HCT116 (cell line): Measurements from ENCODE around the gene PPRC1. TPM values are rescaled to one million over a fixed set of nuclear protein-coding genes. Genes with fewer than 3 reads are reported as not detected.

Experiments used
- ATAC-seq: fragments of 200-7000 bp; cut with Tn5 transposase; 2 replicates; pipeline ENCODE4 v1.9.1; 2020; ENCODE audit warnings: mild to moderate bottlenecking, moderate library complexity
- BruUV-seq: library from RNA; stranded (reverse); fragments of 400-500 nt; replicated peaks from 2 replicates; lab custom pipeline; 2021; lab: Mats Ljungman, UMichigan
- CTCF ChIA-PET: fragments of 300-600 bp; sonication (Branson Sonifier 250); formaldehyde crosslinking; loops from one replicate; lab custom pipeline; 2021; ENCODE audit warnings: antibody characterized with exemption; lab: Charles Lee
- POLR2A ChIA-PET: fragments of 300-600, 350-600 bp; sonication (Branson Sonifier 250); formaldehyde crosslinking; loops from one replicate; lab custom pipeline; 2021; ENCODE audit warnings: antibody characterized with exemption; lab: Charles Lee
- RAD21 ChIA-PET, 2 experiments: fragments of 300-600 bp; sonication (Branson Sonifier 250); formaldehyde crosslinking; loops; one replicate each; lab custom pipeline; 2023; ENCODE audit warnings: low total read pairs in 2 of 2; ENCODE audit not compliant: uncharacterized antibody in 2 of 2, unreplicated experiment in 2 of 2, low non-redundant PET in 1 of 2; lab: Charles Lee
- DNase-seq: peaks from one replicate; pipeline ENCODE4 v3.0.0-alpha.2; 2010; ENCODE audit warnings: low read depth, low spot score
- H2AFZ ChIP-seq: fragments of 200-600 bp; shearing (Covaris generic), sonication (generic); 2 replicates; pipeline ENCODE4 v1.6.1; 2017; ENCODE audit warnings: low read depth, mixed run types, mixed read lengths, antibody characterized with exemption, low read length; ENCODE audit not compliant: poor library complexity, severe bottlenecking
- H3K27ac ChIP-seq: 2 replicates; pipeline ENCODE4 v1.5.1; 2012; ENCODE audit warnings: low read depth, low read length
- H3K27me3 ChIP-seq: fragments of 200-600 bp; sonication (generic); 2 replicates; pipeline ENCODE4 v1.6.1; 2016; ENCODE audit warnings: mixed run types, low read length, mixed read lengths; ENCODE audit not compliant: insufficient read depth
- H3K36me3 ChIP-seq, 2 experiments: fragments of 200-500 bp in 1 of 2; fragments of 200-600 bp in 1 of 2; sonication (Bioruptor generic) in 1 of 2; sonication (generic) in 1 of 2; 2 replicates each; pipeline versions ENCODE4 v1.5.1 to v1.6.1; 2014 to 2016; ENCODE audit warnings: low read length in 2 of 2, inconsistent platforms in 1 of 2, mixed read lengths in 1 of 2, mixed run types in 1 of 2; ENCODE audit not compliant: insufficient read depth in 2 of 2, control insufficient read depth in 1 of 2
- H3K4me1 ChIP-seq, 2 experiments: fragments of 200-600 bp in 1 of 2; sonication (generic) in 1 of 2; 2 replicates each; pipeline versions ENCODE4 v1.5.1 to v1.6.1; 2012 to 2017; ENCODE audit warnings: low read length in 2 of 2, inconsistent platforms in 1 of 2, mild to moderate bottlenecking in 1 of 2, mixed read lengths in 1 of 2, mixed run types in 1 of 2, moderate library complexity in 1 of 2; ENCODE audit not compliant: insufficient read depth in 2 of 2, control insufficient read depth in 1 of 2
- H3K4me2 ChIP-seq: fragments of 200-600 bp; sonication (generic); 2 replicates; pipeline ENCODE4 v1.6.1; 2017; ENCODE audit warnings: mixed run types, low read length, mixed read lengths
- H3K4me3 ChIP-seq, 2 experiments: fragments of 200-600 bp in 1 of 2; sonication (generic) in 1 of 2; replicated peaks in 1 of 2; 2 replicates each; pipeline ENCODE4 v1.5.1; 2011 to 2016; ENCODE audit warnings: low read length in 2 of 2, control low read depth in 1 of 2, low read depth in 1 of 2, mild to moderate bottlenecking in 1 of 2, mixed read lengths in 1 of 2, mixed run types in 1 of 2
- H3K79me2 ChIP-seq: fragments of 200-600 bp; sonication (generic); 2 replicates; pipeline ENCODE4 v1.6.1; 2017; ENCODE audit warnings: mild to moderate bottlenecking, mixed run types, low read length, moderate library complexity, mixed read lengths; ENCODE audit not compliant: insufficient read depth
- H3K9ac ChIP-seq: fragments of 200-600 bp; sonication (generic); 2 replicates; pipeline ENCODE4 v1.6.1; 2016; ENCODE audit warnings: low read length, mixed read lengths
- H3K9me2 ChIP-seq: fragments of 200-600 bp; sonication (generic), shearing (Covaris generic); 2 replicates; pipeline ENCODE4 v1.6.1; 2017; ENCODE audit warnings: mixed run types, mild to moderate bottlenecking, moderate library complexity; ENCODE audit not compliant: insufficient read depth
- H3K9me3 ChIP-seq, 2 experiments: fragments of 200-500 bp in 1 of 2; fragments of 200-600 bp in 1 of 2; sonication (Bioruptor generic) in 1 of 2; sonication (generic) in 1 of 2; 2 replicates each; pipeline ENCODE4 v1.6.1; 2014 to 2017; ENCODE audit warnings: low read length in 2 of 2, mixed read lengths in 2 of 2, inconsistent platforms in 1 of 2, low read depth in 1 of 2, mild to moderate bottlenecking in 1 of 2, mixed run types in 1 of 2, moderate library complexity in 1 of 2; ENCODE audit not compliant: control insufficient read depth in 1 of 2, insufficient read depth in 1 of 2
- H4K20me1 ChIP-seq: fragments of 200-600 bp; sonication (generic), shearing (Covaris generic); 2 replicates; pipeline ENCODE4 v1.6.1; 2017; ENCODE audit warnings: mixed run types, mild to moderate bottlenecking, moderate library complexity; ENCODE audit not compliant: insufficient read depth
- CBX3 ChIP-seq: IDR thresholded peaks from 2 replicates; pipeline ENCODE4 v1.6.1; 2012; ENCODE audit warnings: low read depth
- CTCF ChIP-seq, 3 experiments: fragments of 200-600 bp in 1 of 3; sonication (generic) in 1 of 3; IDR thresholded peaks in 2 of 3; conservative IDR thresholded peaks in 1 of 3; 2 replicates each; pipeline ENCODE4 v1.5.1; 2012 to 2017; ENCODE audit warnings: low read depth in 2 of 3, low read length in 2 of 3, antibody characterized with exemption in 1 of 3, borderline replicate concordance in 1 of 3, control low read depth in 1 of 3, mild to moderate bottlenecking in 1 of 3, mixed read lengths in 1 of 3, mixed run types in 1 of 3, moderate library complexity in 1 of 3; ENCODE audit not compliant: insufficient read depth in 1 of 3
- ELF1 ChIP-seq: IDR thresholded peaks from 2 replicates; pipeline ENCODE4 v1.6.1; 2012; ENCODE audit warnings: low read depth, borderline replicate concordance
- EZH2 ChIP-seq: fragments of 200-600 bp; sonication (generic); IDR thresholded peaks from 2 replicates; pipeline ENCODE4 v1.6.1; 2017; ENCODE audit warnings: antibody characterized with exemption, mixed run types
- FOSL1 ChIP-seq: IDR thresholded peaks from 2 replicates; pipeline ENCODE4 v1.6.1; 2012; ENCODE audit warnings: low read depth
- JUND ChIP-seq: IDR thresholded peaks from 2 replicates; pipeline ENCODE4 v1.6.1; 2012
- POLR2A ChIP-seq: IDR thresholded peaks from 2 replicates; pipeline ENCODE4 v1.7.0; 2011; ENCODE audit warnings: borderline replicate concordance; ENCODE audit not compliant: insufficient read depth, insufficient read length; ENCODE audit errors: extremely low read depth
- POLR2AphosphoS5 ChIP-seq: IDR thresholded peaks from 2 replicates; pipeline ENCODE4 v1.6.1; 2011; ENCODE audit warnings: mild to moderate bottlenecking, low read depth, low read length, moderate library complexity
- SP1 ChIP-seq: IDR thresholded peaks from 2 replicates; pipeline ENCODE4 v1.6.1; 2012; ENCODE audit warnings: low read depth
- TCF7L2 ChIP-seq: IDR thresholded peaks from 2 replicates; pipeline ENCODE4 v1.7.0; 2011; ENCODE audit warnings: borderline replicate concordance, inconsistent platforms; ENCODE audit not compliant: insufficient read depth, insufficient read length; ENCODE audit errors: extremely low read depth
- ZNF274 ChIP-seq: fragments of 200-500 bp; sonication (Bioruptor generic); IDR thresholded peaks from 2 replicates; pipeline ENCODE4 v1.6.1; 2014; ENCODE audit warnings: mild to moderate bottlenecking, low read depth, low read length, inconsistent platforms
- intact Hi-C: fragments of 100-400 bp; cut with micrococcal nuclease; formaldehyde crosslinking; loops from 2 replicates; pipeline ENCODE4 v1.10.0; 2022
- total RNA-seq: library from RNA; stranded (reverse); gene quantifications from one replicate; pipeline ENCODE4 v1.2.1, GENCODE V29; 2021; ENCODE audit not compliant: unreplicated experiment
- TF ChIP-seq, protein P1 (sequence below): IDR thresholded peaks from 2 replicates; pipeline ENCODE4 v1.6.1; 2012; ENCODE audit warnings: low read depth

The PPRC1 gene
- total RNA-seq, 1 experiment from 2014 or later: 93.0 TPM

GRCh38 chr10:102119417-102120141 lies 13.3 kb upstream of the PPRC1 start:
- TF ChIP-seq FOSL1 (no peak), JUND (no peak), CBX3 (no peak), POLR2AphosphoS5 (peak; percentile 31; the same call in 1 of the 2 replicates)
- Histone ChIP-seq H3K36me3 (no peaks in the 10 kb centered on the region), H3K9me3 (no peaks in the 10 kb centered on the region), H3K9ac (peak overlapping the region; percentile 82), H3K4me1 (peaks cover 51 to 71% of the 10 kb centered on the region in 2 experiments), H3K27ac (peak overlapping the region; percentile 88), H3K27me3 (no peaks in the 10 kb centered on the region), H4K20me1 (no peaks in the 10 kb centered on the region), H3K4me2 (peak overlapping the region; percentile 93), H2AFZ (peak overlapping the region; percentile 3), H3K4me3 (peak overlapping the region; percentile 81 to 89), H3K9me2 (no peaks in the 10 kb centered on the region), H3K79me2 (peaks cover 44% of the 10 kb centered on the region)
- CTCF ChIA-PET: interaction anchor here (0.8 to 1.4 kb wide), 4 partner anchors 19 to 279 kb away, joined by 3 read pairs; partner anchors contain the start of gene NOLC1
- POLR2A ChIA-PET: interaction anchor here (0.6 to 1.4 kb wide), 3 partner anchors 8 to 63 kb away, joined by 3 to 4 read pairs (median 4); no protein-coding TSS in a partner anchor
- intact Hi-C loops: no loop called here
- no TSS peak for BruUV-seq
- peak; percentile 59 for DNase-seq
- RAD21 ChIA-PET: no interaction called here
- peak; percentile 45 for ATAC-seq

- RAD21 ChIA-PET: no interaction called here
- BruUV-seq: TSS peak; percentile 76
- H3K79me2 ChIP-seq: peaks cover 39% of the 10 kb centered on the region
- no peaks in the 10 kb centered on the region for H3K36me3 ChIP-seq
- H4K20me1 ChIP-seq: no peaks in the 10 kb centered on the region
- H3K4me3 ChIP-seq: peak within 1 kb of the TSS; percentile 81 to 89
- H3K9ac ChIP-seq: peak within 1 kb of the TSS; percentile 82
- H3K9me3 ChIP-seq: no peaks in the 10 kb centered on the region
- H3K4me1 ChIP-seq: peaks cover 48 to 66% of the 10 kb centered on the region in 2 experiments
- CTCF ChIA-PET: no interaction called here
- intact Hi-C loops: no loop called here
- peak; percentile 65 for DNase-seq
- H3K27ac ChIP-seq: peak within 1 kb of the TSS; percentile 88
- H3K4me2 ChIP-seq: peak within 1 kb of the TSS; percentile 93
- H3K9me2 ChIP-seq: no peaks in the 10 kb centered on the region
- H3K27me3 ChIP-seq: no peaks in the 10 kb centered on the region
- POLR2A ChIA-PET: no interaction called here
- peak; percentile 82 for ATAC-seq
- peak within 1 kb of the TSS; percentile 66 for H2AFZ ChIP-seq
- TF ChIP-seq, protein P1, sequence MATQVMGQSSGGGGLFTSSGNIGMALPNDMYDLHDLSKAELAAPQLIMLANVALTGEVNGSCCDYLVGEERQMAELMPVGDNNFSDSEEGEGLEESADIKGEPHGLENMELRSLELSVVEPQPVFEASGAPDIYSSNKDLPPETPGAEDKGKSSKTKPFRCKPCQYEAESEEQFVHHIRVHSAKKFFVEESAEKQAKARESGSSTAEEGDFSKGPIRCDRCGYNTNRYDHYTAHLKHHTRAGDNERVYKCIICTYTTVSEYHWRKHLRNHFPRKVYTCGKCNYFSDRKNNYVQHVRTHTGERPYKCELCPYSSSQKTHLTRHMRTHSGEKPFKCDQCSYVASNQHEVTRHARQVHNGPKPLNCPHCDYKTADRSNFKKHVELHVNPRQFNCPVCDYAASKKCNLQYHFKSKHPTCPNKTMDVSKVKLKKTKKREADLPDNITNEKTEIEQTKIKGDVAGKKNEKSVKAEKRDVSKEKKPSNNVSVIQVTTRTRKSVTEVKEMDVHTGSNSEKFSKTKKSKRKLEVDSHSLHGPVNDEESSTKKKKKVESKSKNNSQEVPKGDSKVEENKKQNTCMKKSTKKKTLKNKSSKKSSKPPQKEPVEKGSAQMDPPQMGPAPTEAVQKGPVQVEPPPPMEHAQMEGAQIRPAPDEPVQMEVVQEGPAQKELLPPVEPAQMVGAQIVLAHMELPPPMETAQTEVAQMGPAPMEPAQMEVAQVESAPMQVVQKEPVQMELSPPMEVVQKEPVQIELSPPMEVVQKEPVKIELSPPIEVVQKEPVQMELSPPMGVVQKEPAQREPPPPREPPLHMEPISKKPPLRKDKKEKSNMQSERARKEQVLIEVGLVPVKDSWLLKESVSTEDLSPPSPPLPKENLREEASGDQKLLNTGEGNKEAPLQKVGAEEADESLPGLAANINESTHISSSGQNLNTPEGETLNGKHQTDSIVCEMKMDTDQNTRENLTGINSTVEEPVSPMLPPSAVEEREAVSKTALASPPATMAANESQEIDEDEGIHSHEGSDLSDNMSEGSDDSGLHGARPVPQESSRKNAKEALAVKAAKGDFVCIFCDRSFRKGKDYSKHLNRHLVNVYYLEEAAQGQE: no peak
- no peak for TF ChIP-seq SP1
- TF ChIP-seq EZH2: no peak
- no peak for TF ChIP-seq ZNF274
- no peak for TF ChIP-seq TCF7L2
- 0 out of 6 replicates have a peak, but pooled peaks of 1 of the 3 experiments have one; percentile 7 for TF ChIP-seq CTCF (IDR thresholded peaks at IDR 0.05 in 2 of 3, conservative IDR thresholded peaks at IDR 0.05 in 1 of 3; ENCODE audit: borderline replicate concordance in 1 of 3, insufficient read depth in 1 of 3, low read depth in 2 of 3, low read length in 2 of 3)
- no peak for TF ChIP-seq JUND
- no peak for TF ChIP-seq ELF1
- TF ChIP-seq POLR2A: peak; percentile 69
These were observed 12.5 kb upstream of the PPRC1 start, which contains the start of gene LDB1 for GRCh38 chr10:102120142-102120990. Gene LDB1, minus strand, starts transcription at chr10:102120368. Its CDS starts 258 bp downstream, at chr10:102120110.
